Transverse colon (tissue), 3 donors: ENCODE results near the gene HAPLN1.

ENCODE experiments used
- POLR2A ChIP-seq: fragments of 450-650 bp; IDR thresholded peaks from one replicate; pipeline ENCODE4 v1.6.1; 2016; ENCODE audit warnings: antibody characterized with exemption, mild to moderate bottlenecking, moderate library complexity
- TF ChIP-seq, protein P1 (sequence below), 5 experiments: fragments of 200-600 bp in 3 of 5; fragments of 450-650 bp in 2 of 5; sonication (generic) in 3 of 5; IDR thresholded peaks; 1 replicate in 2 of 5; 2 replicates in 3 of 5; pipeline ENCODE4 v1.5.1; 2016 to 2017; ENCODE audit warnings: antibody characterized with exemption in 5 of 5, inconsistent platforms in 3 of 5, mild to moderate bottlenecking in 2 of 5, moderate library complexity in 1 of 5

DNA sequence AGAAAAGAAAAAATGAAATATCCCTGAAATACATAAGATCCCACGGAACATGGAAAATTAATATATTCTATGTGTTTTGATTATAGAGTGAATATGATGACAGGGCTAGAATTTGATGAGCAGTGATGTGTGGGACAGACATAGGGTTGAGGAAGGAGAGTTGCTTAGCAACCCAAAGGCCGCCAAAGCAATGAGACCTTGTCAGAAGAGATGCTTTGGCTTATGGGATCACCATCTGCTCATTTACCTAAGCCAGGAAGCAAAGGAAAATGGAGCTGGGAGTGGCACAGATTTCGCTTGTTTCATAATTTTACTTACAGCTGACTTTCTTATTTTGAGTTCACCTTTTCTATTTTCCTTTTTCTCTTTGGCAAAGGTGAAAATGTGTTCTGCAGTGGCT is 20.9 kb upstream of the HAPLN1 start:
- TF ChIP-seq, protein P1, sequence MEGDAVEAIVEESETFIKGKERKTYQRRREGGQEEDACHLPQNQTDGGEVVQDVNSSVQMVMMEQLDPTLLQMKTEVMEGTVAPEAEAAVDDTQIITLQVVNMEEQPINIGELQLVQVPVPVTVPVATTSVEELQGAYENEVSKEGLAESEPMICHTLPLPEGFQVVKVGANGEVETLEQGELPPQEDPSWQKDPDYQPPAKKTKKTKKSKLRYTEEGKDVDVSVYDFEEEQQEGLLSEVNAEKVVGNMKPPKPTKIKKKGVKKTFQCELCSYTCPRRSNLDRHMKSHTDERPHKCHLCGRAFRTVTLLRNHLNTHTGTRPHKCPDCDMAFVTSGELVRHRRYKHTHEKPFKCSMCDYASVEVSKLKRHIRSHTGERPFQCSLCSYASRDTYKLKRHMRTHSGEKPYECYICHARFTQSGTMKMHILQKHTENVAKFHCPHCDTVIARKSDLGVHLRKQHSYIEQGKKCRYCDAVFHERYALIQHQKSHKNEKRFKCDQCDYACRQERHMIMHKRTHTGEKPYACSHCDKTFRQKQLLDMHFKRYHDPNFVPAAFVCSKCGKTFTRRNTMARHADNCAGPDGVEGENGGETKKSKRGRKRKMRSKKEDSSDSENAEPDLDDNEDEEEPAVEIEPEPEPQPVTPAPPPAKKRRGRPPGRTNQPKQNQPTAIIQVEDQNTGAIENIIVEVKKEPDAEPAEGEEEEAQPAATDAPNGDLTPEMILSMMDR (IDR thresholded peaks at IDR 0.05) = no peak
- no peak for TF ChIP-seq POLR2A
